H1 (cell line): ENCODE results near the gene MOG. TPM values are rescaled to one million over a fixed set of nuclear protein-coding genes. Genes with fewer than 3 reads are reported as not detected.
A peak's percentile ranks its signal among the peaks of the same experiment; 100 is the strongest.

Experiments
- CTCF ChIA-PET: fragments of 300-600 bp; sonication (Branson Sonifier 250); formaldehyde crosslinking; loops from one replicate; lab custom pipeline; 2021; ENCODE audit not compliant: partially characterized antibody; lab: Charles Lee
- POLR2A ChIA-PET: fragments of 300-600 bp; sonication (Branson Sonifier 250); formaldehyde crosslinking; loops from one replicate; lab custom pipeline; 2021; ENCODE audit warnings: inconsistent platforms; ENCODE audit not compliant: partially characterized antibody; lab: Charles Lee
- DNase-seq, 2 experiments: peaks; one replicate each; pipeline versions ENCODE4 v3.0.0 to v3.0.0-alpha.2; 2010 to 2022; ENCODE audit warnings: low spot score in 2 of 2, low read depth in 1 of 2, mixed read lengths in 1 of 2
- FAIRE-seq: peaks from 2 replicates; lab custom pipeline; 2011; peaks lifted over from hg19 to GRCh38; lab: Jason Lieb, UNC
- H2AFZ ChIP-seq: 2 replicates; pipeline ENCODE4 v1.8.1; 2012; ENCODE audit warnings: low read length, inconsistent platforms
- H2AK5ac ChIP-seq: 2 replicates; pipeline ENCODE4 v1.6.1; 2013; ENCODE audit warnings: low read depth, low read length
- H2BK120ac ChIP-seq: replicated peaks from 2 replicates; pipeline ENCODE3; 2013; ENCODE audit warnings: low read depth, low read length, inconsistent platforms
- H2BK12ac ChIP-seq: 2 replicates; pipeline ENCODE4 v1.6.1; 2013; ENCODE audit warnings: low read depth, low read length
- H2BK15ac ChIP-seq: 2 replicates; pipeline ENCODE4 v1.6.1; 2013; ENCODE audit warnings: low read length
- H2BK20ac ChIP-seq: 2 replicates; pipeline ENCODE4 v1.6.1; 2013; ENCODE audit warnings: low read length
- H2BK5ac ChIP-seq: 2 replicates; pipeline ENCODE4 v1.6.1; 2013; ENCODE audit warnings: low read depth, low read length
- H3K14ac ChIP-seq: 2 replicates; pipeline ENCODE4 v1.6.1; 2013; ENCODE audit warnings: inconsistent platforms; ENCODE audit not compliant: insufficient read length
- H3K18ac ChIP-seq: 2 replicates; pipeline ENCODE4 v1.6.1; 2013; ENCODE audit warnings: low read length; ENCODE audit errors: extremely low read depth
- H3K23ac ChIP-seq: 2 replicates; pipeline ENCODE4 v1.6.1; 2013; ENCODE audit warnings: inconsistent platforms; ENCODE audit not compliant: insufficient read length
- H3K23me2 ChIP-seq: 2 replicates; pipeline ENCODE4 v1.6.1; 2013; ENCODE audit warnings: low read depth, low read length
- H3K27ac ChIP-seq: 2 replicates; pipeline ENCODE4 v1.6.1; 2011; ENCODE audit warnings: low read depth, low read length, inconsistent platforms
- H3K27me3 ChIP-seq, 4 experiments: replicated peaks in 1 of 4; 1 replicate in 1 of 4; 2 replicates in 3 of 4; pipeline versions ENCODE4 v1.6.1 to v1.8.1; 2011 to 2013; ENCODE audit warnings: low read length in 3 of 4, mild to moderate bottlenecking in 3 of 4, inconsistent platforms in 2 of 4, mixed read lengths in 2 of 4, moderate library complexity in 1 of 4; ENCODE audit not compliant: control insufficient read depth in 3 of 4, insufficient read depth in 3 of 4; ENCODE audit errors: extremely low read depth in 1 of 4
- H3K36me3 ChIP-seq, 4 experiments: 2 replicates each; pipeline versions ENCODE4 v1.6.1 to v1.8.1; 2011 to 2013; ENCODE audit warnings: mild to moderate bottlenecking in 4 of 4, low read length in 3 of 4, moderate library complexity in 2 of 4, control low read depth in 1 of 4, inconsistent platforms in 1 of 4; ENCODE audit not compliant: insufficient read depth in 4 of 4, control insufficient read depth in 2 of 4
- H3K4ac ChIP-seq: replicated peaks from 2 replicates; pipeline ENCODE3; 2013; ENCODE audit warnings: low read length, low read depth, mixed read lengths, inconsistent platforms; ENCODE audit not compliant: insufficient read length
- H3K4me1 ChIP-seq, 4 experiments: replicated peaks in 1 of 4; 1 replicate in 1 of 4; 2 replicates in 3 of 4; pipeline versions ENCODE4 v1.6.1 to v1.8.1; 2011 to 2013; ENCODE audit warnings: low read length in 3 of 4, inconsistent platforms in 2 of 4, mixed read lengths in 1 of 4; ENCODE audit not compliant: insufficient read depth in 4 of 4, control insufficient read depth in 3 of 4
- H3K4me2 ChIP-seq, 2 experiments: 2 replicates each; pipeline versions ENCODE4 v1.6.1 to v1.8.1; 2011 to 2013; ENCODE audit warnings: low read depth in 2 of 2, low read length in 2 of 2, control low read depth in 1 of 2, inconsistent platforms in 1 of 2, mild to moderate bottlenecking in 1 of 2; ENCODE audit not compliant: insufficient read depth in 1 of 2
- H3K4me3 ChIP-seq, 4 experiments: fragments of 200-600, 300-600 bp in 1 of 4; sonication (generic), shearing (Covaris generic), sonication (Bioruptor Twin) in 1 of 4; 2 replicates each; pipeline versions ENCODE4 v1.5.1 to v1.8.1; 2011 to 2016; ENCODE audit warnings: low read length in 4 of 4, low read depth in 3 of 4, control low read depth in 2 of 4, inconsistent platforms in 2 of 4, mild to moderate bottlenecking in 2 of 4, mixed read lengths in 1 of 4, moderate library complexity in 1 of 4; ENCODE audit not compliant: insufficient read depth in 2 of 4; ENCODE audit errors: extremely low read depth in 1 of 4
- H3K56ac ChIP-seq: replicated peaks from 2 replicates; pipeline ENCODE3; 2013; ENCODE audit warnings: low read depth, mild to moderate bottlenecking, mixed read lengths, low read length, inconsistent platforms; ENCODE audit not compliant: insufficient read length
- H3K79me1 ChIP-seq: 2 replicates; pipeline ENCODE4 v1.6.1; 2013; ENCODE audit warnings: low read depth, low read length, control low read depth
- H3K79me2 ChIP-seq, 2 experiments: 2 replicates each; pipeline versions ENCODE4 v1.6.1 to v1.8.1; 2012 to 2013; ENCODE audit warnings: low read length in 2 of 2, mild to moderate bottlenecking in 2 of 2, inconsistent platforms in 1 of 2; ENCODE audit not compliant: insufficient read depth in 2 of 2, control insufficient read depth in 1 of 2
- H3K9ac ChIP-seq, 4 experiments: replicated peaks in 1 of 4; 1 replicate in 1 of 4; 2 replicates in 3 of 4; pipeline versions ENCODE4 v1.6.1 to v1.8.1; 2011 to 2013; ENCODE audit warnings: low read depth in 3 of 4, low read length in 3 of 4, control low read depth in 2 of 4, mild to moderate bottlenecking in 2 of 4, moderate library complexity in 2 of 4, inconsistent platforms in 1 of 4; ENCODE audit errors: extremely low read depth in 1 of 4
- H3K9me3 ChIP-seq, 2 experiments: 2 replicates each; pipeline versions ENCODE4 v1.6.1 to v1.8.1; 2012 to 2013; ENCODE audit warnings: mild to moderate bottlenecking in 2 of 2, moderate library complexity in 2 of 2, control low read depth in 1 of 2, inconsistent platforms in 1 of 2, low read depth in 1 of 2, low read length in 1 of 2, mixed read lengths in 1 of 2; ENCODE audit not compliant: insufficient read depth in 2 of 2
- H4K20me1 ChIP-seq, 2 experiments: replicated peaks in 1 of 2; 2 replicates each; pipeline versions ENCODE3 to v1.8.1; 2011 to 2013; ENCODE audit warnings: inconsistent platforms in 2 of 2, low read length in 2 of 2, mild to moderate bottlenecking in 1 of 2; ENCODE audit not compliant: insufficient read depth in 2 of 2, control insufficient read depth in 1 of 2
- H4K5ac ChIP-seq: 2 replicates; pipeline ENCODE4 v1.6.1; 2013; ENCODE audit warnings: low read length, low read depth, mixed read lengths, inconsistent platforms; ENCODE audit not compliant: insufficient read length
- H4K8ac ChIP-seq: 2 replicates; pipeline ENCODE4 v1.8.0; 2013; ENCODE audit warnings: mild to moderate bottlenecking, moderate library complexity, low read length, inconsistent platforms; ENCODE audit not compliant: insufficient read depth; ENCODE audit errors: extremely low read depth
- H4K91ac ChIP-seq: replicated peaks from 2 replicates; pipeline ENCODE3; 2013; ENCODE audit warnings: low read length, mixed read lengths, inconsistent platforms; ENCODE audit not compliant: insufficient read length
- BACH1 ChIP-seq: IDR thresholded peaks from 2 replicates; pipeline ENCODE4 v1.6.1; 2012; ENCODE audit warnings: low read length, improper control_type of control experiment
- BRCA1 ChIP-seq: IDR thresholded peaks from 2 replicates; pipeline ENCODE4 v1.6.1; 2012; ENCODE audit warnings: low read depth, low read length, improper control_type of control experiment
- CBX8 ChIP-seq: fragments of 300-800, 300-1000 bp; sonication (generic); IDR thresholded peaks from 2 replicates; pipeline ENCODE4 v1.7.1; 2016; ENCODE audit warnings: low read depth, low read length, borderline replicate concordance
- CHD2 ChIP-seq: IDR thresholded peaks from 2 replicates; pipeline ENCODE4 v1.6.1; 2012; ENCODE audit warnings: low read length, improper control_type of control experiment
- NRF1 ChIP-seq: IDR thresholded peaks from 2 replicates; pipeline ENCODE4 v1.6.1; 2011; ENCODE audit warnings: mild to moderate bottlenecking, low read depth, low read length, improper control_type of control experiment
- POLR2A ChIP-seq, 2 experiments: IDR thresholded peaks; 1 replicate in 1 of 2; 2 replicates in 1 of 2; pipeline ENCODE4 v1.6.1; 2011; ENCODE audit warnings: low read depth in 2 of 2, low read length in 2 of 2, mild to moderate bottlenecking in 2 of 2; ENCODE audit errors: control extremely low read depth in 1 of 2
- POLR2AphosphoS5 ChIP-seq: IDR thresholded peaks from 2 replicates; pipeline ENCODE4 v1.6.1; 2011; ENCODE audit warnings: low read depth, low read length
- RBBP5 ChIP-seq: IDR thresholded peaks from 2 replicates; pipeline ENCODE4 v1.7.1; 2012; ENCODE audit warnings: low read depth, mild to moderate bottlenecking, inconsistent platforms, low read length, moderate library complexity, borderline replicate concordance
- RFX5 ChIP-seq: IDR thresholded peaks from 2 replicates; pipeline ENCODE4 v1.6.1; 2011; ENCODE audit warnings: low read depth, low read length, improper control_type of control experiment, borderline replicate concordance
- SP4 ChIP-seq: IDR thresholded peaks from 2 replicates; pipeline ENCODE4 v1.6.1; 2012; ENCODE audit warnings: low read length, inconsistent platforms
- TBP ChIP-seq: IDR thresholded peaks from 2 replicates; pipeline ENCODE4 v1.6.1; 2011; ENCODE audit warnings: low read depth, low read length, improper control_type of control experiment
- WGBS, 2 experiments: shearing (Covaris generic) in 1 of 2; methylation state at CpG; one replicate each; pipeline versions ENCODE4 v1.1.6 to v1.1.7; 2013 to 2015; ENCODE audit warnings: low lambda C conversion rate in 2 of 2, mixed read lengths in 2 of 2, inconsistent platforms in 1 of 2, low coverage in 1 of 2, missing lambda C conversion rate in 1 of 2; ENCODE audit not compliant: insufficient replicate concordance in 2 of 2, insufficient coverage in 1 of 2, insufficient read length in 1 of 2; ENCODE audit errors: extremely low coverage in 1 of 2, missing lambda C conversion rate in 1 of 2; 5-methylcytosine and 5-hydroxymethylcytosine counted together
- polyA plus RNA-seq, 7 experiments: library from polyadenylated mRNA; depleted of rRNA in 3 of 7; stranded (reverse) in 5 of 7; unstranded in 2 of 7; fragments of >200 nt in 5 of 7; fragments of 200-250 nt in 2 of 7; gene quantifications; 1 replicate in 5 of 7; 2 replicates in 1 of 7; 4 replicates in 1 of 7; pipeline versions ENCODE4 v1.2.1 to v1.2.3, GENCODE V29; 2011 to 2013; ENCODE audit warnings: missing spikeins in 2 of 7, mixed read lengths in 2 of 7
- total RNA-seq: library from RNA; stranded (reverse); fragmentation: NEBNext Ultra II Directional; extraction: Animal tissue kit (Norgen Biotek cat#: 25700); gene quantifications from 2 replicates; pipeline ENCODE4 v1.2.1, GENCODE V29; 2021
- TF ChIP-seq, protein P1 (sequence below), 3 experiments: IDR thresholded peaks; 1 replicate in 2 of 3; 2 replicates in 1 of 3; pipeline versions ENCODE4 v1.5.1 to v1.6.1; 2011; ENCODE audit warnings: low read length in 3 of 3, mild to moderate bottlenecking in 3 of 3, inconsistent platforms in 2 of 3, low read depth in 1 of 3, moderate library complexity in 1 of 3; ENCODE audit not compliant: insufficient read depth in 1 of 3; ENCODE audit errors: control extremely low read depth in 1 of 3

The MOG gene
- total and polyA plus RNA-seq, 2 of the 8 experiments (the other 6 are each of a cell fraction or from before 2014, with no cell fraction given), result 0.17 to 0.86 TPM

DNA sequence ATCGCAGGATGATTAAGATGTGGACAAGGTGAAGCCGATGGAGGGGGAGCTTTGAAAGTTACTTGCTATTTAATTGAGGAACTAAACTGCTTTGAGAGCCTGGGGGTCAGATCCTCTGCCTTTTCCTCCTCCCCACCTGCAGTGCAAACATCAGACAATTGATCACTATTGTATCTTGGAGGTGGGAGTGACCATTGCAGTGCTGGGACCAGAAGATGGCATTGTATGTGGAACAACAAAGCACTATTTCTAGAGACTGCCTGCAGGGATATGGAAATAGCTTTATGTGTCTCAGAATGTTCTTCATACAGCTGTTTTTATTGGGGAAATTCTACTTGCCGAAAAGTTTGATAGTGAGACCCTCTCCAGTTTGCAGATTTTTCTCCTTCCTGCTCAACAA lies 4.2 kb downstream of the MOG start:
- peak overlapping the region in 1 of 4 experiments; percentile 15; a peak in 1 of 8 replicates for H3K4me3 ChIP-seq
- H2BK20ac ChIP-seq, result peak overlapping the region; percentile 80
- H3K27me3 ChIP-seq, result no peaks in the 10 kb centered on the region
- FAIRE-seq (peak; percentile 48), DNase-seq (no peak)
- H2BK5ac ChIP-seq, result peak overlapping the region; percentile 84
- H3K27ac ChIP-seq, result peak overlapping the region; percentile 84
- no peaks in the 10 kb centered on the region for H3K79me2 ChIP-seq
- no peak overlapping the region; a peak in 1 of 7 replicates for H3K9ac ChIP-seq
- peak overlapping the region; percentile 26 for H2BK120ac ChIP-seq
- H4K20me1 ChIP-seq, result no peaks in the 10 kb centered on the region
- peak overlapping the region; percentile 76 for H4K91ac ChIP-seq
- peaks cover 8 to 24% (median 16%) of the 10 kb centered on the region in 4 experiments for H3K4me1 ChIP-seq
- 51% methylated on average over 3 of the region's 3 CpGs; no CpG with 5 or more reads in 1 of the 2 experiments for WGBS, 2 experiments
- H3K79me1 ChIP-seq, result no peaks in the 10 kb centered on the region
- no peak for TF ChIP-seq RBBP5
- no peak for TF ChIP-seq SP4
- TF ChIP-seq CBX8, result no peak
- TF ChIP-seq BRCA1, result no peak
- no peak for TF ChIP-seq RFX5
- no peak for TF ChIP-seq BACH1
- no peak for TF ChIP-seq NRF1
- no peak for TF ChIP-seq POLR2AphosphoS5
- TF ChIP-seq TBP, result no peak
- TF ChIP-seq, protein P1, sequence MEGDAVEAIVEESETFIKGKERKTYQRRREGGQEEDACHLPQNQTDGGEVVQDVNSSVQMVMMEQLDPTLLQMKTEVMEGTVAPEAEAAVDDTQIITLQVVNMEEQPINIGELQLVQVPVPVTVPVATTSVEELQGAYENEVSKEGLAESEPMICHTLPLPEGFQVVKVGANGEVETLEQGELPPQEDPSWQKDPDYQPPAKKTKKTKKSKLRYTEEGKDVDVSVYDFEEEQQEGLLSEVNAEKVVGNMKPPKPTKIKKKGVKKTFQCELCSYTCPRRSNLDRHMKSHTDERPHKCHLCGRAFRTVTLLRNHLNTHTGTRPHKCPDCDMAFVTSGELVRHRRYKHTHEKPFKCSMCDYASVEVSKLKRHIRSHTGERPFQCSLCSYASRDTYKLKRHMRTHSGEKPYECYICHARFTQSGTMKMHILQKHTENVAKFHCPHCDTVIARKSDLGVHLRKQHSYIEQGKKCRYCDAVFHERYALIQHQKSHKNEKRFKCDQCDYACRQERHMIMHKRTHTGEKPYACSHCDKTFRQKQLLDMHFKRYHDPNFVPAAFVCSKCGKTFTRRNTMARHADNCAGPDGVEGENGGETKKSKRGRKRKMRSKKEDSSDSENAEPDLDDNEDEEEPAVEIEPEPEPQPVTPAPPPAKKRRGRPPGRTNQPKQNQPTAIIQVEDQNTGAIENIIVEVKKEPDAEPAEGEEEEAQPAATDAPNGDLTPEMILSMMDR (IDR thresholded peaks at IDR 0.05; ENCODE audit: control extremely low read depth in 1 of 3, insufficient read depth in 1 of 3, low read depth in 1 of 3, low read length in 3 of 3), result no peak
- no peak for TF ChIP-seq POLR2A (IDR thresholded peaks at IDR 0.05; ENCODE audit: control extremely low read depth in 1 of 2, low read depth in 2 of 2, low read length in 2 of 2)
- TF ChIP-seq CHD2, result no peak
- POLR2A ChIA-PET, result interaction anchor here (1.0 to 8.4 kb wide), 12 partner anchors 10 to 37 kb away, joined by 3 to 78 read pairs (median 4); no protein-coding TSS in a partner anchor
- no peaks in the 10 kb centered on the region for H3K36me3 ChIP-seq
- H2BK12ac ChIP-seq, result peak overlapping the region; percentile 56
- peak overlapping the region; percentile 49 for H3K18ac ChIP-seq
- no peak overlapping the region for H2AK5ac ChIP-seq
- CTCF ChIA-PET, result interaction anchor here (0.6 to 24.4 kb wide), 7 partner anchors 19 to 59 kb away, joined by 3 to 658 read pairs (median 4); partner anchors contain the start of genes GABBR1 and ZFP57
- H3K23ac ChIP-seq, result no peak overlapping the region
- no peak overlapping the region for H2BK15ac ChIP-seq
- H3K4ac ChIP-seq, result peak overlapping the region; percentile 69
- no peaks in the 10 kb centered on the region for H3K9me3 ChIP-seq
- peak overlapping the region; percentile 13 to 30; a peak in 3 of 4 replicates for H3K4me2 ChIP-seq
- no peaks in the 10 kb centered on the region for H3K23me2 ChIP-seq
- H3K14ac ChIP-seq, result no peak overlapping the region
- no peak overlapping the region for H2AFZ ChIP-seq
- peak overlapping the region; percentile 71 for H4K5ac ChIP-seq
- peak overlapping the region; percentile 32 for H3K56ac ChIP-seq
- no peak overlapping the region for H4K8ac ChIP-seq
